Right lobe of liver (tissue), 4 donors: Measurements from ENCODE around the gene FLT1.

ENCODE experiments used
- CTCF ChIP-seq, 4 donors: fragments of 200-600 bp in 3 of 4; fragments of 450-650 bp in 1 of 4; IDR thresholded peaks; one replicate each; pipeline versions ENCODE4 v1.5.1 to v1.8.0; 2016 to 2022; ENCODE audit warnings: antibody characterized with exemption in 4 of 4, mild to moderate bottlenecking in 2 of 4
- POLR2A ChIP-seq: fragments of 450-650 bp; IDR thresholded peaks from one replicate; pipeline ENCODE4 v1.6.1; 2017; ENCODE audit warnings: antibody characterized with exemption, mild to moderate bottlenecking
- donor health status: DM: no; HTN: no; CAD: no.
- donor health status: DM: no; HTN: no; CAD: no.
- donor health status: DM: no; HTN: yes; CAD: no.

- TF ChIP-seq CTCF (IDR thresholded peaks at IDR 0.05) (no peak), POLR2A (no peak)
Measured at GRCh38 chr13:28271056-28271840, 223.7 kb downstream of the FLT1 start.
